Skeletal muscle tissue (tissue), 4 donors: Measurements from ENCODE around the gene GLB1L. TPM values are rescaled to one million over a fixed set of nuclear protein-coding genes. Genes with fewer than 3 reads are reported as not detected.
A peak's percentile ranks its signal among the peaks of the same experiment; 100 is the strongest.

ENCODE experiments used
- H3K27ac ChIP-seq: one replicate; pipeline ENCODE4 v1.7.0; 2013; ENCODE audit warnings: mild to moderate bottlenecking, low read depth, low read length, inconsistent platforms
- H3K27me3 ChIP-seq, 3 donors: one replicate each; pipeline ENCODE4 v1.7.0; 2013; ENCODE audit warnings: low read length in 3 of 3; ENCODE audit not compliant: control insufficient read depth in 3 of 3, insufficient read depth in 3 of 3
- H3K36me3 ChIP-seq, 3 donors: one replicate each; pipeline ENCODE4 v1.7.0; 2013; ENCODE audit warnings: low read length in 3 of 3; ENCODE audit not compliant: control insufficient read depth in 3 of 3, insufficient read depth in 3 of 3
- H3K4me1 ChIP-seq, 3 donors: one replicate each; pipeline ENCODE4 v1.7.0; 2013; ENCODE audit warnings: low read length in 3 of 3, mild to moderate bottlenecking in 3 of 3; ENCODE audit not compliant: control insufficient read depth in 3 of 3, insufficient read depth in 3 of 3
- H3K4me3 ChIP-seq, 3 donors: one replicate each; pipeline ENCODE4 v1.7.0; 2013; ENCODE audit warnings: low read length in 3 of 3
- H3K9ac ChIP-seq, 3 donors: one replicate each; pipeline ENCODE4 v1.7.0; 2013; ENCODE audit warnings: low read length in 3 of 3, mild to moderate bottlenecking in 3 of 3, moderate library complexity in 2 of 3, low read depth in 1 of 3
- H3K9me3 ChIP-seq, 3 donors: one replicate each; pipeline ENCODE4 v1.7.0; 2013; ENCODE audit warnings: low read length in 3 of 3; ENCODE audit not compliant: control insufficient read depth in 3 of 3
- total RNA-seq: library from RNA; depleted of rRNA; stranded (reverse); fragments of >200 nt; gene quantifications from one replicate; pipeline ENCODE4 v1.2.3, GENCODE V29; 2014
- donor health status: Osteomylitis.

Gene GLB1L
- total RNA-seq, 1 donor from 2014 or later = 13.0 TPM

GRCh38 chr2:219281588-219281987, 36.3 kb upstream of the GLB1L start:
- Histone ChIP-seq H3K36me3 (peaks cover 54 to 59% (median 58%) of the 10 kb centered on the region in 3 donors), H3K27ac (no peak overlapping the region), H3K27me3 (no peaks in the 10 kb centered on the region), H3K4me3 (no peak overlapping the region), H3K4me1 (peaks cover 32 to 52% (median 36%) of the 10 kb centered on the region in 3 donors), H3K9me3 (no peaks in the 10 kb centered on the region), H3K9ac (peak overlapping the region in 1 of 3 donors; percentile 12)

- Histone ChIP-seq H3K4me3 (peak overlapping the region in 2 of 3 donors; percentile 88 to 92), H3K27me3 (no peaks in the 10 kb centered on the region), H3K9ac (peak overlapping the region in 1 of 3 donors; percentile 94), H3K9me3 (no peaks in the 10 kb centered on the region), H3K36me3 (peaks cover 52 to 53% (median 53%) of the 10 kb centered on the region in 3 donors), H3K4me1 (peaks cover 30 to 45% (median 31%) of the 10 kb centered on the region in 3 donors), H3K27ac (no peak overlapping the region)
Measured at GRCh38 chr2:219280651-219281050, 35.4 kb upstream of the GLB1L start.

GRCh38 chr2:219279916-219280516, 34.8 kb upstream of the GLB1L start:
- Histone ChIP-seq H3K9me3 (no peaks in the 10 kb centered on the region), H3K4me3 (peak overlapping the region; percentile 87 to 92 (median 88)), H3K27me3 (no peaks in the 10 kb centered on the region), H3K9ac (peak overlapping the region; percentile 90 to 94 (median 91)), H3K36me3 (peaks cover 46 to 47% (median 46%) of the 10 kb centered on the region in 3 donors), H3K27ac (peak overlapping the region; percentile 90), H3K4me1 (peaks cover 29 to 44% (median 30%) of the 10 kb centered on the region in 3 donors)

- Histone ChIP-seq H3K4me3 (peak within 1 kb of the TSS; percentile 87 to 92 (median 88)), H3K27ac (peak within 1 kb of the TSS; percentile 90), H3K4me1 (peaks cover 33 to 49% (median 35%) of the 10 kb centered on the region in 3 donors)
Measured at GRCh38 chr2:219279151-219279915, 34.1 kb upstream of the GLB1L start, which contains the start of gene DNAJB2. TSS of gene DNAJB2 (plus strand) at chr2:219279366. CDS start at chr2:219279834, 468 bp downstream.

GRCh38 chr2:219278655-219279150, 33.5 kb upstream of the GLB1L start:
- no peaks in the 10 kb centered on the region for H3K27me3 ChIP-seq
- H3K27ac ChIP-seq = peak overlapping the region; percentile 90
- no peaks in the 10 kb centered on the region for H3K9me3 ChIP-seq
- peak overlapping the region; percentile 80 to 90 (median 86) for H3K9ac ChIP-seq
- H3K4me3 ChIP-seq = peak overlapping the region; percentile 36 to 77 (median 71)
- peaks cover 38 to 56% (median 40%) of the 10 kb centered on the region in 3 donors for H3K4me1 ChIP-seq
- peaks cover 33 to 35% (median 33%) of the 10 kb centered on the region in 3 donors for H3K36me3 ChIP-seq

More at GRCh38 chr2:219279151-219279915, 34.1 kb upstream of the GLB1L start, which contains the start of gene DNAJB2:
- Histone ChIP-seq H3K9ac (peak within 1 kb of the TSS; percentile 90 to 94 (median 91)), H3K27me3 (no peaks in the 10 kb centered on the region), H3K9me3 (no peaks in the 10 kb centered on the region), H3K36me3 (peaks cover 39 to 40% (median 39%) of the 10 kb centered on the region in 3 donors)

GRCh38 chr2:219277703-219278654, 32.7 kb upstream of the GLB1L start:
- H3K27ac ChIP-seq = peak overlapping the region; percentile 90
- no peaks in the 10 kb centered on the region for H3K27me3 ChIP-seq
- peaks cover 38 to 57% (median 40%) of the 10 kb centered on the region in 3 donors for H3K4me1 ChIP-seq
- H3K9ac ChIP-seq = peak overlapping the region; percentile 80 to 90 (median 86)
- no peaks in the 10 kb centered on the region for H3K9me3 ChIP-seq
- H3K36me3 ChIP-seq = peaks cover 25 to 28% (median 26%) of the 10 kb centered on the region in 3 donors
- peak overlapping the region; percentile 56 to 77 (median 67) for H3K4me3 ChIP-seq

GRCh38 chr2:219274361-219274921, 29.2 kb upstream of the GLB1L start:
- no peaks in the 10 kb centered on the region for H3K27me3 ChIP-seq
- peak overlapping the region; percentile 88 for H3K27ac ChIP-seq
- H3K9me3 ChIP-seq = no peaks in the 10 kb centered on the region
- no peaks in the 10 kb centered on the region for H3K36me3 ChIP-seq
- peaks cover 24 to 37% (median 28%) of the 10 kb centered on the region in 3 donors for H3K4me1 ChIP-seq
- peak overlapping the region; percentile 16 to 79 (median 47) for H3K9ac ChIP-seq
- peak overlapping the region in 1 of 3 donors; percentile 58 for H3K4me3 ChIP-seq

- Histone ChIP-seq H3K27ac (peak overlapping the region; percentile 88), H3K36me3 (no peaks in the 10 kb centered on the region), H3K9ac (peak overlapping the region; percentile 16 to 79 (median 47)), H3K4me3 (peak overlapping the region in 1 of 3 donors; percentile 58), H3K27me3 (no peaks in the 10 kb centered on the region), H3K9me3 (no peaks in the 10 kb centered on the region), H3K4me1 (peaks cover 24 to 39% (median 30%) of the 10 kb centered on the region in 3 donors)
Measured at GRCh38 chr2:219273937-219274336, 28.7 kb upstream of the GLB1L start.

GRCh38 chr2:219272995-219273394, 27.8 kb upstream of the GLB1L start:
- H3K9me3 ChIP-seq = no peaks in the 10 kb centered on the region
- no peak overlapping the region for H3K4me3 ChIP-seq
- no peak overlapping the region for H3K9ac ChIP-seq
- no peak overlapping the region for H3K27ac ChIP-seq
- H3K27me3 ChIP-seq = no peaks in the 10 kb centered on the region
- peaks cover 15 to 30% (median 20%) of the 10 kb centered on the region in 3 donors for H3K4me1 ChIP-seq
- H3K36me3 ChIP-seq = no peaks in the 10 kb centered on the region
